HG03139 (cell line): ENCODE results near the gene OR6A2.
"Not testable (repeated sequence)": the region's sequence is repeated elsewhere in the genome, so short reads cannot be mapped to it uniquely, and the experiment has no call there.

Experiments
- ATAC-seq: cut with Tn5 transposase; IDR thresholded peaks from one replicate; pipeline ENCODE4 v1.9.1; 2021; ENCODE audit not compliant: unreplicated experiment

Gene OR6A2

GRCh38 chr11:6799402-6799801 lies at the start of gene OR6A2:
TSS of gene OR6A2 (minus strand) at chr11:6799689. CDS start at chr11:6795708, 3,981 bp downstream.
- no peak for ATAC-seq

GRCh38 chr11:6845383-6845782 lies 45.9 kb upstream of the OR6A2 start, which contains the start of gene OR10A5:
TSS of gene OR10A5 (plus strand) at chr11:6845683. CDS start at chr11:6845683, 0 bp downstream.
- ATAC-seq = no peak

- ATAC-seq = no peak
Observed at GRCh38 chr11:6844356-6844755, 44.9 kb upstream of the OR6A2 start.

GRCh38 chr11:6843670-6844069 lies 44.2 kb upstream of the OR6A2 start:
- no peak for ATAC-seq

GRCh38 chr11:6841694-6842093 lies 42.2 kb upstream of the OR6A2 start:
- no peak for ATAC-seq

GRCh38 chr11:6834021-6834420 lies 34.5 kb upstream of the OR6A2 start:
- ATAC-seq = no peak

DNA sequence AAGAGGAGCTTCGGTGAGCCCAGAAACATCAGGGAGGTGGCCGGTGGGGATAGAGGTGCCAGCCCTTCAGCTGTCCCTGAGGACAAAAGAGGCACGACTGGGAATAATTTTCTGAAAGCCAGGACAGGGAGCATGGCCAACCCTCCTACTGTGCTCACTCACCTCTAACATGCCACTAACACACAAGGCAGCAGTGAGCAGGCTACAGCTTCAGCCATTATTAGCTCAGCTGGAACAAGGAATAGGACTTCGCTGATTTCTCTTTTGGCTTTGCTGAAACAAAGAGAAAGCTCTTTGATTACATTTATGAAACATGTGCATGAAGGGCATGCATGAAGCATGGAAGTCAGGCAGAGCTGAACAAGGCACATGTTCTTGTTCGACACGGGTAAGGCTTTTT lies 33.9 kb upstream of the OR6A2 start:
- ATAC-seq = no peak

- no peak for ATAC-seq
Observed at GRCh38 chr11:6828103-6828502, 28.6 kb upstream of the OR6A2 start.

DNA sequence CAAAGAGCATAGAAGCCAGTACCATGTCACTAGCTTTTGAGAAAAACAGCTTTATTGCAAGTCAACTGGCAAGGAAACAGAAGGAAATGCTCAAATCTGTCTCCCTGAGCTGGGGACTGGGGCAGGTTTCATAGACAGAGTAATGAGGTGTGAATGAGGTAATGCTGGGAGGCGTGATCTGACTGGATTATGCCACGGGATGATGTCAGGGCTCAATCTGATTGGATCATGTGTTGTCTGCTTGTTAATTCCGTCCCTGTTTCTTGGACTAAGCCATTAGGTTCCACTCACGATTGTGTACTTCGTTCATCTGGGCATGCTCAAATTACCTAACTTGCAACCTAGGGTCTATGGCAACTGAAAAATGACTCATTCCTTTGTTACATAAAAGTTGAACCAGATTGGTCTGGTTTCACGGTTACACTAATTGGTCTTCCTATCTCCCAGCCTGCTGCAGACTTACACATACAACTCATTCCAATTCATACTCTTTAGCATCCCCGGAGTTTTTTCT lies 25.8 kb upstream of the OR6A2 start:
- ATAC-seq = no peak

- ATAC-seq = no peak
Observed at GRCh38 chr11:6824136-6824823, 24.8 kb upstream of the OR6A2 start.

GRCh38 chr11:6818967-6819366 lies 19.5 kb upstream of the OR6A2 start:
- ATAC-seq = no peak

GRCh38 chr11:6817694-6818093 lies 18.2 kb upstream of the OR6A2 start:
- ATAC-seq = no peak

DNA sequence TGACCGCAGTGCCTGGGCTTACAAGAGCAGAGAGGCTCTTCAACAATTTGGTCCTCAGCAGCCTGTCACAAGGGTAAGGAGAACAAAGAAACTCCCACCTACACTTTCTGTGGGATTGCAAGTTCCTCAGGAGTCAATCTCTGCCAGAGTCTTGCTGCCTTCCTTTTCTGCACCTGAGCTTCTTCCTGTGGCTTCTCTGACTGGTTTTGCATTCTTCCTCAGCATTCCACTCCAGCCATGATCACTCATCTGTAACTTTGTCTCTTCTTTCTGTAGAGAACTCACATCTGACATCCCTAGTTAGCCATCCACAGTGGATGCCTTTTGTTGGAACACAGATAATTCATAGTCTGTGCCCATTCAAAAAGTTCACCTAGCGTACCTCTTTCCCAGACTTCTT lies 14.2 kb upstream of the OR6A2 start:
- no peak for ATAC-seq

DNA sequence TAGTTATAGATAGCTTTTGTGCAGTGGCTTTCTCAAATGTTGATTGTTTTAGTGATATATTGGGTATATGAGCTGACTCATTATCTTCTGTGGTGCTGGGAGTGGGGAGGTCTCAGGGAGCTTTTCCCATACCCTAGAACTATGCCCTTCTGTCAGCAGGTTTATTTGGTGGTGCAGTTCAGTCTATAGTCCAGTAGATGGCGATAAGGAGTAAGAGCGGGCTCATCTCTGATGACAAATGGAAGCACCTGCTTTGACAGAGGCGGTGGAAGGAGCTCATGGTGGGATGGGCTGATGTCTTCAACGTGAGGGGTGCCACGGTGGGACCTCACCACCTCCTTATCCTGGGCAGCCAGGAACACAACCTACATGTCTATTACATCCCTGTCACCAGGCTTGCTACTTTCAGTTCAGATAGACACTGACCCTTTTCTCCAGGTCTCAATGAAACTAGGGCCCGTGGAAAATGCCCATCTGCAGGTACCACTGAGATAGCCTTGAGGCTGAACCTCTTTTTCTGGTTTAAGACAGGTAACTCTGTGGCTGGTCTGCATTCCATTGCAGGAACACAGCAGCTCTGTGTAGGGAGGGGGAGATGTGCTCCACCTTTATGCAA lies 13.0 kb upstream of the OR6A2 start:
- peak; percentile 92 for ATAC-seq

DNA sequence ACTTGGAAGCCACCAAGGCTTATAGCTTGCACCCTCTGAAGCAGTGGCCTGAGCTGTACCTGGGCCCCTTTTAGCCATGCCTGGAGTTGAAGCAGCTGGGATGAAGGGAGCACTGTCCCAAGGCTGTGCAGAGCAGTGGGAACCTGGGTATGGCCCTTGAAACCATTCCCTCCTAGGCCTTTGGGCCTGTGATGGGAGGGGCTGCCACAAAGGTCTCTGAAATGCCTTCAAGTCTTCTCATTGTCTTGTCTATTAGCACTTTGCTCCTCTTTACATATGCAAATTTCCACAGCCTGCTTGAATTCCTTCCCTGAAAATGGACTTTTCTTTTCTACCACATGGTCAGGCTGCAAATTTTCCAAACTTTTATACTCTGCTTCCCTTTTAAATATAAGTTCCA lies 1.6 kb upstream of the OR6A2 start:
- ATAC-seq = not testable (repeated sequence)

DNA sequence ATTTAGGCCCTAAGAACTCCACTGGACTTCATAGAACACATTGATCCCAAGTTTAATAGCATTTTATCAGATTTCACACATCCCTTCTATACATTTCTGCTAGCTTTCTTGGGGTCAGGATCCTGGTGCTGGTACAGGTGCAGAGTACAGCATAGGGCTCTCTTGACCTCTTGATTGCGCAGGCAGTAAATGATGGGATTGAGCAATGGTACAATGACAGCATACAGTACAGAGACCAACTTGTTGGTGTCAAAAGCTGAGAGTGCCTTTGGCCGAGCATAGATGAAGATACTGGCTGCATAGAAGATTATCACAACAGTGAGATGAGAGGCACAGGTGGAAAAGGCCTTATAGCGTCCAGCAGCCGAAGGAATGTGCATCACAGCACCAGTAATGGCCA lies 4.8 kb downstream of the OR6A2 start:
- ATAC-seq = no peak

GRCh38 chr11:6790546-6790945 lies 8.9 kb downstream of the OR6A2 start:
- no peak for ATAC-seq

DNA sequence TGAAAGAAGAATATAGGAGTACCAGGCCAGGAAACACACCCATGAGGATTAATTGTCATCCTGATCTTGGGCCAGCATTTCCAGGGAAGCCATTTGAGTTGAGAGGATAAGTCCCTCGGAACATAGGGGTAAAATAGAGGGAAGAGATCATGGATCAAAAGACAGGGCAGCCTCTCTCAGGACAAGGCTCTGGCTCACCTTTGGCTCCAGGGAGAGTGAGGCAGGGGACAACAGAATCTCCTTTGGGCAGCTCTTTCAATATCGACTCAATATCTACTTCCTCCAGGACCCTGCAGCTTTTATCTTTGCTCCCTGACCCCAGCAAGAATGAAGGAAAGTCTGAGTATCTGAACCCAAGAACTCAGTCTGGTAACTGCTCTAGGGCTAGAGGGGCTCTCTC lies 16.8 kb downstream of the OR6A2 start, which contains the start of gene OR2AG1:
Gene OR2AG1, plus strand, starts transcription at position 301 of the 400 bp plus-strand sequence. CDS start 2,018 bp downstream, outside the sequence.
- ATAC-seq = no peak

GRCh38 chr11:6780829-6781228 lies 18.7 kb downstream of the OR6A2 start:
- ATAC-seq = no peak

GRCh38 chr11:6778518-6778917 lies 21.0 kb downstream of the OR6A2 start:
- no peak for ATAC-seq

DNA sequence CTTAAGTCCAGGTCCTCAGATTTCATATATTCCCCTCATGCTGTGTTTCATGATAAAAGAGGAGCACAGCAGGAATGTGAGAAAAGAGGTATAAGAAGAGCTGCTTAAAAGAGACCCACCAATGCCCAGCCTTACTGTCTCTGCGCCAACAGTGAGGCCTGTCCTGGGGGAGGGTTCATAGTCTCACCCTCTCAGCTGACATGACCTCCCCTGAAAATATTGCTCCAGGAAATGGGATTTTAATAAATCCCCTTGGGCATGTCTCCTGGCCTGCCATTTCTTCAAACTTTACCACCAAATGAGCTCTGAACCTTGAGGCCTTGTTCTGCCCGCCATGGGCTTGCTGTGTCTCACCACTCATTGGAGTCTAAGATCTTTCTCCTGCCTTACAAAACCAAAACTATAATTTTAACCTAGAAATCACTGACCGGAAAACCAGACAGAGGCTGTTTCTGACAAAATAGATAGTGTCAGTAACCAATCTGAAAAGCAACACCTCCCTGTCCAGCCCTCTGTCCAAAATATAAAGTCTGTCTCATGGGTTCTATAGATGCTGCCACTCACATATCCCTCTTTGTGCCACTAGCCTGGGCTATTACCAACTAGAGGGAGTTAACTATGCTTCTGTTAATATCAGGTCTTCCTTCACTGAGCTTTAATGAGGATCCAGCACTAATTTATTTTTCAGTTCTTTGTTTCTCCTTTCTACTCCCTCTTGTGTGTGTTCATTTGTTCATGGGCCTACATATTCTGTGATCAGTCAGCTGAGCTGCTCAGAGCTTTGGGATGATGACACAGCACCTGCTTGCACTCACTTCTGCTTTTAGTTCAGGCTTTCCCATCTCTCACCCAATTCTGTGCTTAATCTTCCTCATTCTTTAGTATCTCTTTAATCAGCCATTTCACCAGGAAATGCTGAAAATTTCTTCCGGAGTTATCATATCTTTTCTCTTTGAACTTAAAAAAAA lies 27.3 kb downstream of the OR6A2 start, which contains the start of gene OR2AG2:
Gene OR2AG2, minus strand, starts transcription at position 51 of the 968 bp plus-strand sequence. CDS start 3,019 bp downstream, outside the sequence.
- peak; percentile 89 for ATAC-seq
